PC-3 (cell line): Measurements from ENCODE around the gene DGKD. TPM values are rescaled to one million over a fixed set of nuclear protein-coding genes. Genes with fewer than 3 reads are reported as not detected.
A peak's percentile ranks its signal among the peaks of the same experiment; 100 is the strongest.

Experiments
- ATAC-seq: fragments of 200-7000 bp; cut with Tn5 transposase; 2 replicates; pipeline ENCODE4 v1.9.1; 2020; ENCODE audit warnings: mild to moderate bottlenecking, moderate library complexity
- BruUV-seq: library from RNA; stranded (reverse); fragments of 400-500 nt; replicated peaks from 2 replicates; lab custom pipeline; 2021; lab: Mats Ljungman, UMichigan
- CTCF ChIA-PET: fragments of 300-600 bp; sonication (Branson Sonifier 250); formaldehyde crosslinking; loops from one replicate; lab custom pipeline; 2022; ENCODE audit warnings: antibody characterized with exemption; lab: Charles Lee
- POLR2A ChIA-PET: fragments of 300-600 bp; sonication (Branson Sonifier 250); formaldehyde crosslinking; loops from one replicate; lab custom pipeline; 2022; ENCODE audit warnings: antibody characterized with exemption; ENCODE audit not compliant: unreplicated experiment; lab: Charles Lee
- DNase-seq: peaks from one replicate; pipeline ENCODE4 v3.0.0-alpha.2; 2015
- H2AFZ ChIP-seq: fragments of 300-600 bp; sonication (generic); 2 replicates; pipeline ENCODE4 v1.6.0; 2016; ENCODE audit warnings: antibody characterized with exemption, low read length
- H3F3A ChIP-seq: fragments of 300-600 bp; sonication (generic); one replicate; pipeline ENCODE4 v1.6.0; 2017; ENCODE audit warnings: antibody characterized with exemption, low read length, control low read depth, mild to moderate bottlenecking; ENCODE audit not compliant: unreplicated experiment
- H3K27ac ChIP-seq: fragments of 300-600 bp; sonication (generic); 2 replicates; pipeline ENCODE4 v1.5.1; 2016; ENCODE audit warnings: mild to moderate bottlenecking, low read length
- H3K27me3 ChIP-seq: fragments of 300-600 bp; sonication (generic); 2 replicates; pipeline ENCODE4 v1.6.1; 2016; ENCODE audit warnings: low read length, mixed read lengths
- H3K36me3 ChIP-seq: fragments of 300-600 bp; sonication (generic); 2 replicates; pipeline ENCODE4 v1.6.1; 2016; ENCODE audit warnings: low read depth, mixed run types, low read length, mixed read lengths
- H3K4me1 ChIP-seq: fragments of 300-600 bp; sonication (generic); 2 replicates; pipeline ENCODE4 v1.5.1; 2016; ENCODE audit warnings: low read length; ENCODE audit not compliant: insufficient read depth
- H3K4me2 ChIP-seq: fragments of 300-600 bp; sonication (generic); 2 replicates; pipeline ENCODE4 v1.6.0; 2016; ENCODE audit warnings: low read length
- H3K4me3 ChIP-seq: fragments of 300-600 bp; sonication (generic); 2 replicates; pipeline ENCODE4 v1.5.1; 2016; ENCODE audit warnings: mild to moderate bottlenecking, low read length, mixed read lengths
- H3K79me2 ChIP-seq: fragments of 300-600 bp; sonication (generic); 2 replicates; pipeline ENCODE4 v1.6.1; 2017; ENCODE audit warnings: low read length, mixed read lengths
- H3K9ac ChIP-seq: fragments of 300-600 bp; sonication (generic); 2 replicates; pipeline ENCODE4 v1.6.0; 2016; ENCODE audit warnings: mild to moderate bottlenecking, low read length
- H3K9me2 ChIP-seq: fragments of 300-600 bp; sonication (generic); replicated peaks from 2 replicates; pipeline ENCODE4 v1.6.1; 2016; ENCODE audit warnings: mixed run types, low read length, mixed read lengths
- H3K9me3 ChIP-seq: fragments of 300-600 bp; sonication (generic); 2 replicates; pipeline ENCODE4 v1.6.1; 2016; ENCODE audit warnings: low read length, mixed read lengths
- H4K20me1 ChIP-seq: fragments of 300-600 bp; sonication (generic); 2 replicates; pipeline ENCODE4 v1.6.1; 2016; ENCODE audit warnings: low read length, mixed read lengths
- CTCF ChIP-seq: fragments of 300-600 bp; sonication (generic); conservative IDR thresholded peaks from 2 replicates; pipeline ENCODE4 v1.5.1; 2017; ENCODE audit warnings: antibody characterized with exemption, low read depth, mild to moderate bottlenecking, low read length
- EZH2 ChIP-seq: fragments of 300-600 bp; sonication (generic); IDR thresholded peaks from one replicate; pipeline ENCODE4 v1.6.1; 2017; ENCODE audit warnings: antibody characterized with exemption, mild to moderate bottlenecking, low read length; ENCODE audit not compliant: unreplicated experiment
- EZH2phosphoT487 ChIP-seq: fragments of 300-600 bp; sonication (generic); IDR thresholded peaks from 2 replicates; pipeline ENCODE4 v1.6.1; 2018; ENCODE audit warnings: mild to moderate bottlenecking, antibody characterized with exemption, low read length, borderline replicate concordance
- intact Hi-C: fragments of 100-400 bp; cut with micrococcal nuclease; formaldehyde crosslinking; loops from 2 replicates; pipeline ENCODE4 v1.9.0; 2023
- total RNA-seq: library from RNA; depleted of rRNA; stranded (reverse); fragments of >200 nt; gene quantifications from 2 replicates; pipeline ENCODE4 v1.2.3, GENCODE V29; 2014

Gene DGKD
- total RNA-seq, 1 experiment from 2014 or later, result 23.3 TPM

GRCh38 chr2:233414777-233415570, 60.7 kb downstream of the DGKD start:
- TF ChIP-seq EZH2phosphoT487 (no peak), EZH2 (no peak), CTCF (no peak)
- Histone ChIP-seq H3K36me3 (peaks cover 18% of the 10 kb centered on the region), H3K27ac (peak overlapping the region; percentile 98), H3K27me3 (no peaks in the 10 kb centered on the region), H3F3A (no peaks in the 10 kb centered on the region), H3K4me3 (peak overlapping the region; percentile 8; the same call in 1 of the 2 replicates), H3K79me2 (peaks cover 68% of the 10 kb centered on the region), H4K20me1 (no peaks in the 10 kb centered on the region), H3K9ac (peak overlapping the region; percentile 85), H2AFZ (no peak overlapping the region), H3K9me2 (no peaks in the 10 kb centered on the region), H3K4me2 (peak overlapping the region; percentile 76), H3K4me1 (peaks cover 69% of the 10 kb centered on the region), H3K9me3 (peaks cover 5% of the 10 kb centered on the region)
- BruUV-seq, result TSS peak; percentile 54
- DNase-seq (peak; percentile 91), ATAC-seq (peak; percentile 53)
- ChIA-PET POLR2A (interaction anchor here (0.5 to 0.7 kb wide), 3 partner anchors 9 to 19 kb away, joined by 3 to 6 read pairs (median 4); no protein-coding TSS in a partner anchor), CTCF (interaction anchor here (0.5 to 1.9 kb wide), 3 partner anchors 28 to 65 kb away, joined by 3 to 12 read pairs (median 4); no protein-coding TSS in a partner anchor)
- intact Hi-C loops, result loop anchor here (10.0 kb wide), 1 partner anchor 1610 kb away; no protein-coding TSS in a partner anchor

- H3K4me1 ChIP-seq, result peaks cover 82% of the 10 kb centered on the region
- H3K9me2 ChIP-seq, result no peaks in the 10 kb centered on the region
- ATAC-seq (no peak), DNase-seq (no peak)
- TF ChIP-seq CTCF (no peak), EZH2phosphoT487 (no peak), EZH2 (no peak)
- intact Hi-C loops, result loop anchor here (10.0 kb wide), 1 partner anchor 1609 kb away; no protein-coding TSS in a partner anchor
- no peaks in the 10 kb centered on the region for H4K20me1 ChIP-seq
- H3F3A ChIP-seq, result no peaks in the 10 kb centered on the region
- CTCF ChIA-PET, result interaction anchor here (0.6 kb wide), 1 partner anchor 27 kb away, joined by 3 read pairs; no protein-coding TSS in a partner anchor
- H3K27me3 ChIP-seq, result no peaks in the 10 kb centered on the region
- H3K4me3 ChIP-seq, result no peak overlapping the region
- peaks cover 70% of the 10 kb centered on the region for H3K79me2 ChIP-seq
- H2AFZ ChIP-seq, result no peak overlapping the region
- H3K4me2 ChIP-seq, result peak overlapping the region; percentile 4; the same call in 1 of the 2 replicates
- H3K27ac ChIP-seq, result peak overlapping the region; percentile 98
- no TSS peak for BruUV-seq
- peaks cover 9% of the 10 kb centered on the region for H3K36me3 ChIP-seq
- peaks cover 5% of the 10 kb centered on the region for H3K9me3 ChIP-seq
- POLR2A ChIA-PET, result no interaction called here
- no peak overlapping the region for H3K9ac ChIP-seq
Observed at GRCh38 chr2:233416199-233416598, 61.9 kb downstream of the DGKD start.
